Tibial nerve (tissue), 4 donors: ENCODE measurements around the gene RNFT2. TPM values are rescaled to one million over a fixed set of nuclear protein-coding genes. Genes with fewer than 3 reads are reported as not detected.

Experiments
- DNase-seq, 2 donors: peaks; one replicate each; pipeline ENCODE4 v3.0.0-alpha.2; 2019; ENCODE audit warnings: low spot score in 2 of 2
- H3K27ac ChIP-seq, 4 donors: fragments of 200-600 bp; sonication (generic) in 3 of 4; one replicate each; pipeline ENCODE4 v1.5.1; 2017 to 2019; ENCODE audit warnings: mild to moderate bottlenecking in 1 of 4
- H3K27me3 ChIP-seq, 2 donors: fragments of 200-600 bp; sonication (generic) in 1 of 2; one replicate each; pipeline versions ENCODE4 v1.5.1 to v1.6.0; 2017 to 2019
- H3K36me3 ChIP-seq, 3 donors: fragments of 200-600 bp; sonication (generic); one replicate each; pipeline ENCODE4 v1.5.1; 2018 to 2019
- H3K4me1 ChIP-seq, 4 donors: fragments of 200-600 bp; sonication (generic) in 3 of 4; one replicate each; pipeline ENCODE4 v1.5.1; 2017 to 2019
- H3K4me3 ChIP-seq, 4 donors: fragments of 200-600 bp; sonication (generic) in 3 of 4; one replicate each; pipeline ENCODE4 v1.5.1; 2017 to 2019; ENCODE audit warnings: mild to moderate bottlenecking in 1 of 4, moderate library complexity in 1 of 4
- H3K9me3 ChIP-seq, 4 donors: fragments of 200-600 bp; sonication (generic) in 3 of 4; one replicate each; pipeline ENCODE4 v1.5.1; 2017 to 2019
- EP300 ChIP-seq, 2 donors: sonication (generic); formaldehyde crosslinking; IDR thresholded peaks; one replicate each; pipeline ENCODE4 v1.6.1; 2017; ENCODE audit warnings: antibody characterized with exemption in 2 of 2, mild to moderate bottlenecking in 1 of 2
- POLR2A ChIP-seq, 2 donors: fragments of 450-650 bp; IDR thresholded peaks; one replicate each; pipeline ENCODE4 v1.6.1; 2017; ENCODE audit warnings: antibody characterized with exemption in 2 of 2, mild to moderate bottlenecking in 2 of 2, moderate library complexity in 2 of 2
- WGBS, 2 donors: methylation state at CpG; one replicate each; pipeline ENCODE4 v1.1.5; 2018; 5-methylcytosine and 5-hydroxymethylcytosine counted together
- total RNA-seq, 4 donors: library from RNA; depleted of rRNA; stranded (reverse); fragments of >200 nt; gene quantifications; one replicate each; pipeline ENCODE4 v1.1.0, GENCODE V29; 2016
- TF ChIP-seq, protein P1 (sequence below), 5 experiments: fragments of 200-600 bp in 3 of 5; fragments of 450-650 bp in 2 of 5; sonication (generic) in 3 of 5; IDR thresholded peaks; one replicate each; pipeline ENCODE4 v1.5.1; 2016 to 2019; ENCODE audit warnings: antibody characterized with exemption in 5 of 5, mild to moderate bottlenecking in 3 of 5, moderate library complexity in 2 of 5

Gene RNFT2
- total RNA-seq, 4 donors from 2014 or later = 0.59 to 5.9 (median 2.5) TPM

DNA sequence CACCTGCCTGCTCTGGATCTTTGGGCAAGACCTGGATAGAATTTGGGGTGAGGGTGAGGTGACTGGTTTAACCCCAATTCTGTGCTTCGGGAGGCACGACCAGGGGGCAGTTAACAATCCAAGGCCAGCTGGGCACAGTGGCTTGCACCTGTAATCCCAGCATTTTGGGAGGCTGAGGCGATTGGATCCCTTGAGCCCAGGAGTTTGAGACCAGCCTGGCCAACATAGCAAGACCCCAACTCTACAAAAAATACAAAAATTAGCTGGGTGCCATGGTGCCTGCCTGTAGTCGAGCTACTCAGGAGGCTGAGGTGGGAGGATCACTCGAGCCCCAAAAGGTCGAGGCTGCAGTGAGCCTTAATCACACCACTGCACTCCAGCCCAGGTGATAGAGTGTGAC lies 105.0 kb downstream of the RNFT2 start:
- Histone ChIP-seq H3K4me3 (no peak overlapping the region), H3K27me3 (no peaks in the 10 kb centered on the region), H3K36me3 (no peaks in the 10 kb centered on the region), H3K9me3 (no peaks in the 10 kb centered on the region), H3K27ac (no peak overlapping the region), H3K4me1 (no peaks in the 10 kb centered on the region)
- 89 to 99% methylated on average over 6 of the region's 6 CpGs for WGBS, 2 donors
- no peak for TF ChIP-seq EP300 (IDR thresholded peaks at IDR 0.05)
- TF ChIP-seq, protein P1, sequence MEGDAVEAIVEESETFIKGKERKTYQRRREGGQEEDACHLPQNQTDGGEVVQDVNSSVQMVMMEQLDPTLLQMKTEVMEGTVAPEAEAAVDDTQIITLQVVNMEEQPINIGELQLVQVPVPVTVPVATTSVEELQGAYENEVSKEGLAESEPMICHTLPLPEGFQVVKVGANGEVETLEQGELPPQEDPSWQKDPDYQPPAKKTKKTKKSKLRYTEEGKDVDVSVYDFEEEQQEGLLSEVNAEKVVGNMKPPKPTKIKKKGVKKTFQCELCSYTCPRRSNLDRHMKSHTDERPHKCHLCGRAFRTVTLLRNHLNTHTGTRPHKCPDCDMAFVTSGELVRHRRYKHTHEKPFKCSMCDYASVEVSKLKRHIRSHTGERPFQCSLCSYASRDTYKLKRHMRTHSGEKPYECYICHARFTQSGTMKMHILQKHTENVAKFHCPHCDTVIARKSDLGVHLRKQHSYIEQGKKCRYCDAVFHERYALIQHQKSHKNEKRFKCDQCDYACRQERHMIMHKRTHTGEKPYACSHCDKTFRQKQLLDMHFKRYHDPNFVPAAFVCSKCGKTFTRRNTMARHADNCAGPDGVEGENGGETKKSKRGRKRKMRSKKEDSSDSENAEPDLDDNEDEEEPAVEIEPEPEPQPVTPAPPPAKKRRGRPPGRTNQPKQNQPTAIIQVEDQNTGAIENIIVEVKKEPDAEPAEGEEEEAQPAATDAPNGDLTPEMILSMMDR (IDR thresholded peaks at IDR 0.05) = no peak
- no peak for TF ChIP-seq POLR2A (IDR thresholded peaks at IDR 0.05)
- no peak for DNase-seq

DNA sequence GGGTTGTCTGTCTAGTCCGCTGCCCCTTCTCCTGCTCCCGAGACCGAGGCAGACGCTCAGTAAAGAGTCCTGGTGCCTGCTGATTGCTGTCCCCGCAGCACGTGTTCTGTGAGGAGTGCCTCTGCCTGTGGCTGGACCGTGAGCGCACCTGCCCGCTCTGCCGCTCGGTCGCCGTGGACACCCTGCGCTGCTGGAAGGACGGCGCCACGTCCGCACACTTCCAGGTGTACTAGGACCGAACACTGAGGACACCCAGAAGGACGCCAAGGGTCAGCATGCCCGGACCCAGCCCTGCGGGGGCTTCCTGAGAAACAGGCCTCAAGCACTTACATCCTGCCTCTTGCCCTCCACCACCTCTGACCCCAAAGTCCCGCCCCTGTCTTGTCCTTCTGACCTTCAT lies 111.1 kb downstream of the RNFT2 start:
- 89 to 92% methylated on average over 23 of the region's 23 CpGs for WGBS, 2 donors
- Histone ChIP-seq H3K9me3 (no peaks in the 10 kb centered on the region), H3K4me3 (no peak overlapping the region), H3K27ac (no peak overlapping the region), H3K4me1 (no peaks in the 10 kb centered on the region), H3K27me3 (no peaks in the 10 kb centered on the region), H3K36me3 (no peaks in the 10 kb centered on the region)
- DNase-seq = no peak
- TF ChIP-seq POLR2A (IDR thresholded peaks at IDR 0.05) (no peak), EP300 (IDR thresholded peaks at IDR 0.05) (no peak)
- TF ChIP-seq, protein P1 (IDR thresholded peaks at IDR 0.05) = no peak

DNA sequence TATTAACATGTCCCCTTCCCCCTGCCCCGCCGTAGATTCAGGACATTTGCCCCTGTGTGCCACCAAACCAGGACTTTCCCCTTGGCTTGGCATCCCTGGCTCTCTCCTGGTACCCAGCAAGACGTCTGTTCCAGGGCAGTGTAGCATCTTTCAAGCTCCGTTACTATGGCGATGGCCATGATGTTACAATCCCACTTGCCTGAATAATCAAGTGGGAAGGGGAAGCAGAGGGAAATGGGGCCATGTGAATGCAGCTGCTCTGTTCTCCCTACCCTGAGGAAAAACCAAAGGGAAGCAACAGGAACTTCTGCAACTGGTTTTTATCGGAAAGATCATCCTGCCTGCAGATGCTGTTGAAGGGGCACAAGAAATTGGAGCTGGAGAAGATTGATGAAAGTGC lies 114.2 kb downstream of the RNFT2 start:
- no peak overlapping the region for H3K27ac ChIP-seq
- no peak for TF ChIP-seq EP300 (IDR thresholded peaks at IDR 0.05)
- TF ChIP-seq POLR2A (IDR thresholded peaks at IDR 0.05) = no peak
- TF ChIP-seq, protein P1 (IDR thresholded peaks at IDR 0.05) = no peak
- no peak for DNase-seq
- peaks cover 0 to 5% of the 10 kb centered on the region in 2 donors for H3K27me3 ChIP-seq
- H3K4me3 ChIP-seq = no peak overlapping the region
- H3K36me3 ChIP-seq = no peaks in the 10 kb centered on the region
- H3K9me3 ChIP-seq = no peaks in the 10 kb centered on the region
- no peaks in the 10 kb centered on the region for H3K4me1 ChIP-seq
- WGBS, 2 donors = 81 to 88% methylated on average over 4 to 6 of the region's 6 CpGs

DNA sequence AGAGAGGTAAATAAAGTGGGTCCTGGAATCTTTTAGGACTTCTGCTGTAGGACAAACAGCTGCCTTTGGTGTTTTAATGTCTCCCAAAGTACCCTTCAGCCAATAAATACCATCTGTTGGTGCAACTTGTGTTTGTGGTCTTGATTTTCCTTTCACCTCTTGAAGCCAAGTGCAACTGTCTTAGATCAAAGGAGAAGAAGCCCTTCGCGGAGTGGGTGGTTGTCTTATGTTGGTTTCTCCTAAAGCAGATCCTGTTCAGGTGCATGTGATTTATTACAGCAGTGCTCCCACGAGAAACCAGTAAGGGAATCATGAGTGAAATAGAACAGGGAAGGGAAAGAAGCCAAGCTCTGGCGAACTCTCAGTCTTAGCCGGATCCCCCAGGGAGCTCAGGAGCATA lies 115.4 kb downstream of the RNFT2 start:
- peaks cover 0 to 5% of the 10 kb centered on the region in 2 donors for H3K27me3 ChIP-seq
- no peaks in the 10 kb centered on the region for H3K9me3 ChIP-seq
- WGBS, 2 donors = 69 to 76% methylated on average over 5 of the region's 5 CpGs

DNA sequence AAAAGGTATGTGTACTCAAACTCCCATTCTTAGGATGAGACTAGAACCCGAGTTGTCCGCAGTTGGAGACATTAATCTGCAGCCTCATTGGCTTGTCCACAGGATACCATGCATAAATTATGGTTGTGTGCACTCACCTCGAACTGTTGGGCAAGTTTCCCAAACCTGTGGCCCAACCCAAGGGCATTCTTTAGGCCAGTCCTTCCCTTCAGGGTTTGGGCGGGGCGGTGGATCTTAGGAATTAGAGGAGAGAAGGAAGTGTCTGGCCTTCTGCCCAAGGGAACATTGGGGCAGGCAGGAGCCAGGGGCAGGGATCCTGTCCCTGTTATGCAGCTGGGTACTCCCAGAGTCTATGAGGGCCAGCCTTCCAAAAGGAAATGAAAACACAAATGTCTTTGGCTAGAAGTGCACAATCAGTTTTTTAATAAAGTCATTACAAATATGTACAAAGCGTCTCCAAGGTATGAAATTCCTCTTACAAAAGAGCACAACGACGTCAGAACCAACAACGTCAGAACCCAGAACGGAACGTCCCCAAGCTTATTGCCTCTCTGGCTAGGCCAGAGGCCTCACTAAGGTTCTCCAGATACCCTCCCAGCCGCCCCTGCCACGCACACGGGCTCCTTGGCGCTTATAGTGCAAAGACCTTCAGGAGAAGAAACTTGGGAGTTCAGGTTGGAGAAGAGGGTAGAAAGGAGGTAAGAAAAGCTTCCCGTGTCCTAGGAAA lies 117.8 kb downstream of the RNFT2 start:
- H3K4me3 ChIP-seq = no peak overlapping the region
- 83 to 85% methylated on average over 16 of the region's 16 CpGs for WGBS, 2 donors
- peaks cover 0 to 16% (median 4%) of the 10 kb centered on the region in 4 donors for H3K4me1 ChIP-seq
- DNase-seq = no peak
- TF ChIP-seq, protein P1 (IDR thresholded peaks at IDR 0.05) = no peak
- TF ChIP-seq EP300 (IDR thresholded peaks at IDR 0.05) (no peak), POLR2A (IDR thresholded peaks at IDR 0.05) (no peak)
- H3K27me3 ChIP-seq = peaks cover 0 to 5% of the 10 kb centered on the region in 2 donors
- no peaks in the 10 kb centered on the region for H3K36me3 ChIP-seq
- no peaks in the 10 kb centered on the region for H3K9me3 ChIP-seq
- H3K27ac ChIP-seq = no peak overlapping the region

More for the DNA sequence above, 115.4 kb downstream of the RNFT2 start:
- H3K27ac ChIP-seq = no peak overlapping the region
- no peaks in the 10 kb centered on the region for H3K36me3 ChIP-seq
- DNase-seq = no peak
- TF ChIP-seq EP300 (IDR thresholded peaks at IDR 0.05) (no peak), POLR2A (IDR thresholded peaks at IDR 0.05) (no peak)
- TF ChIP-seq, protein P1 (IDR thresholded peaks at IDR 0.05) = no peak
- no peaks in the 10 kb centered on the region for H3K4me1 ChIP-seq
- H3K4me3 ChIP-seq = no peak overlapping the region
